ENCODE measurements around the gene CTNNBIP1.

CTNNBIP1 gene

GRCh38 chr1:9845914-9846313, 64.2 kb downstream of the CTNNBIP1 start (continued):
- TF ChIP-seq PATZ1 (CRISPR knock-in tag; IDR thresholded peaks at IDR 0.05; ENCODE audit: borderline replicate concordance) (no peak), ARNTL (CRISPR knock-in tag; IDR thresholded peaks at IDR 0.05; ENCODE audit: borderline replicate concordance, low read depth) (no peak)

GRCh38 chr1:9844756-9845155, 65.3 kb downstream of the CTNNBIP1 start:
- TF ChIP-seq TOX (CRISPR knock-in tag; IDR thresholded peaks at IDR 0.05; ENCODE audit: borderline replicate concordance) (no peak), RARB (CRISPR knock-in tag; IDR thresholded peaks at IDR 0.05) (no peak), ZFP3 (CRISPR knock-in tag; IDR thresholded peaks at IDR 0.05) (no peak), GLIS3 (CRISPR knock-in tag; IDR thresholded peaks at IDR 0.05) (no peak), TSHZ2 (CRISPR knock-in tag; IDR thresholded peaks at IDR 0.05) (no peak), PPARA (CRISPR knock-in tag; IDR thresholded peaks at IDR 0.05; ENCODE audit: borderline replicate concordance) (no peak), CSRNP3 (CRISPR knock-in tag; IDR thresholded peaks at IDR 0.05) (no peak), BACH2 (CRISPR knock-in tag; IDR thresholded peaks at IDR 0.05; ENCODE audit: borderline replicate concordance) (no peak), ZNF70 (CRISPR knock-in tag; IDR thresholded peaks at IDR 0.05) (no peak), ZNF8 (CRISPR knock-in tag; IDR thresholded peaks at IDR 0.05) (no peak), ZNF565 (CRISPR knock-in tag; conservative IDR thresholded peaks at IDR 0.05; ENCODE audit: low read depth) (no peak), POU6F1 (CRISPR knock-in tag; IDR thresholded peaks at IDR 0.05; ENCODE audit: borderline replicate concordance, low read depth) (no peak), ZC3H10 (CRISPR knock-in tag; IDR thresholded peaks at IDR 0.05) (no peak), CSDC2 (CRISPR knock-in tag; IDR thresholded peaks at IDR 0.05) (no peak), ESRRG (CRISPR knock-in tag; IDR thresholded peaks at IDR 0.05) (no peak), ZFP30 (CRISPR knock-in tag; IDR thresholded peaks at IDR 0.05) (no peak)
- no peak for ATAC-seq

- TF ChIP-seq CSRNP3 (CRISPR knock-in tag; IDR thresholded peaks at IDR 0.05) (no peak), TOX (CRISPR knock-in tag; IDR thresholded peaks at IDR 0.05; ENCODE audit: borderline replicate concordance) (no peak), TSHZ2 (CRISPR knock-in tag; IDR thresholded peaks at IDR 0.05) (no peak), ZFP3 (CRISPR knock-in tag; IDR thresholded peaks at IDR 0.05) (no peak), ZNF565 (CRISPR knock-in tag; conservative IDR thresholded peaks at IDR 0.05; ENCODE audit: low read depth) (no peak), OSR1 (CRISPR knock-in tag; IDR thresholded peaks at IDR 0.05) (no peak), PATZ1 (CRISPR knock-in tag; IDR thresholded peaks at IDR 0.05; ENCODE audit: borderline replicate concordance) (no peak), ZNF8 (CRISPR knock-in tag; IDR thresholded peaks at IDR 0.05) (no peak), ESRRG (CRISPR knock-in tag; IDR thresholded peaks at IDR 0.05) (no peak), SNAI2 (CRISPR knock-in tag; IDR thresholded peaks at IDR 0.05) (no peak), ZC3H10 (CRISPR knock-in tag; IDR thresholded peaks at IDR 0.05) (no peak), ZNF70 (CRISPR knock-in tag; IDR thresholded peaks at IDR 0.05) (no peak), GLIS3 (CRISPR knock-in tag; IDR thresholded peaks at IDR 0.05) (no peak), RARB (CRISPR knock-in tag; IDR thresholded peaks at IDR 0.05) (no peak)
- ATAC-seq: no peak
Measured at GRCh38 chr1:9844106-9844505, 66.0 kb downstream of the CTNNBIP1 start.
